GM19328 (cell line): Measurements from ENCODE around the gene KCTD11.

ENCODE experiments used
- ATAC-seq: cut with Tn5 transposase; IDR thresholded peaks from one replicate; pipeline ENCODE4 v1.9.1; 2021; ENCODE audit warnings: mild to moderate bottlenecking, moderate library complexity; ENCODE audit not compliant: unreplicated experiment

Gene KCTD11

GRCh38 chr17:7370853-7371252, 18.9 kb downstream of the KCTD11 start:
- no peak for ATAC-seq

GRCh38 chr17:7374353-7374752, 22.4 kb downstream of the KCTD11 start:
- no peak for ATAC-seq

- ATAC-seq = no peak
Measured at GRCh38 chr17:7379134-7379533, 27.2 kb downstream of the KCTD11 start.

GRCh38 chr17:7380321-7380720, 28.4 kb downstream of the KCTD11 start:
- no peak for ATAC-seq

- ATAC-seq = no peak
Measured at GRCh38 chr17:7380855-7381683, 29.1 kb downstream of the KCTD11 start, which contains the start of gene TNK1. TSS of gene TNK1 (plus strand) at chr17:7381089. CDS start at chr17:7382927, 1,838 bp downstream.

GRCh38 chr17:7382901-7383300, 30.9 kb downstream of the KCTD11 start:
- ATAC-seq = no peak

- ATAC-seq = no peak
Measured at GRCh38 chr17:7383371-7383741, 31.4 kb downstream of the KCTD11 start.

GRCh38 chr17:7383742-7384488, 32.0 kb downstream of the KCTD11 start:
- ATAC-seq = peak; percentile 67

GRCh38 chr17:7384489-7385081, 32.6 kb downstream of the KCTD11 start:
- no peak for ATAC-seq

- no peak for ATAC-seq
Measured at GRCh38 chr17:7388856-7389255, 36.9 kb downstream of the KCTD11 start.

GRCh38 chr17:7389924-7390910, 38.3 kb downstream of the KCTD11 start:
- ATAC-seq = no peak

GRCh38 chr17:7391307-7391706, 39.3 kb downstream of the KCTD11 start:
- no peak for ATAC-seq

- no peak for ATAC-seq
Measured at GRCh38 chr17:7392696-7393612, 41.0 kb downstream of the KCTD11 start.

- ATAC-seq = peak; percentile 52
Measured at GRCh38 chr17:7393613-7394451, 41.9 kb downstream of the KCTD11 start.

GRCh38 chr17:7394452-7395191, 42.7 kb downstream of the KCTD11 start, which contains the start of gene PLSCR3:
TSS of gene PLSCR3 (minus strand) at chr17:7394525. CDS start at chr17:7394110, 415 bp downstream.
- peak; percentile 81 for ATAC-seq

- ATAC-seq = no peak
Measured at GRCh38 chr17:7396147-7396546, 44.2 kb downstream of the KCTD11 start.

GRCh38 chr17:7398612-7399011, 46.6 kb downstream of the KCTD11 start:
- no peak for ATAC-seq
